ENCODE data around the gene PTCD3.

The PTCD3 gene

GRCh38 chr2:86082756-86083155 is 23.3 kb upstream of the PTCD3 start:
- no peak for DNase-seq (ENCODE audit: low spot score)

GRCh38 chr2:86087936-86088850 is 17.8 kb upstream of the PTCD3 start:
- no peak for DNase-seq (ENCODE audit: low spot score)

GRCh38 chr2:86094229-86094628 is 11.8 kb upstream of the PTCD3 start:
- DNase-seq (ENCODE audit: low spot score): no peak

- DNase-seq (ENCODE audit: low spot score): no peak
Observed at GRCh38 chr2:86097114-86097896, 8.7 kb upstream of the PTCD3 start.

- no peak for DNase-seq (ENCODE audit: low spot score)
Observed at GRCh38 chr2:86097913-86098312, 8.1 kb upstream of the PTCD3 start.

- DNase-seq (ENCODE audit: low spot score): no peak
Observed at GRCh38 chr2:86102157-86102556, 3.9 kb upstream of the PTCD3 start.

- peak; percentile 97 for DNase-seq (ENCODE audit: low spot score)
Observed at GRCh38 chr2:86105252-86105968, 625 bp upstream of the PTCD3 start, which contains the start of gene POLR1A. TSS of gene POLR1A (minus strand) at chr2:86105886. CDS start at chr2:86105776, 110 bp downstream.

GRCh38 chr2:86107031-86107430 is 996 bp downstream of the PTCD3 start:
- no peak for DNase-seq (ENCODE audit: low spot score)

- DNase-seq (ENCODE audit: low spot score): no peak
Observed at GRCh38 chr2:86118130-86118529, 12.1 kb downstream of the PTCD3 start.

GRCh38 chr2:86123328-86123925 is 17.4 kb downstream of the PTCD3 start:
- no peak for DNase-seq (ENCODE audit: low spot score)

GRCh38 chr2:86124683-86125082 is 18.6 kb downstream of the PTCD3 start:
- no peak for DNase-seq (ENCODE audit: low spot score)

GRCh38 chr2:86134709-86135108 is 28.7 kb downstream of the PTCD3 start:
- no peak for DNase-seq (ENCODE audit: low spot score)

GRCh38 chr2:86135653-86136052 is 29.6 kb downstream of the PTCD3 start:
- no peak for DNase-seq (ENCODE audit: low spot score)

- no peak for DNase-seq (ENCODE audit: low spot score)
Observed at GRCh38 chr2:86136141-86136540, 30.1 kb downstream of the PTCD3 start.

- DNase-seq (ENCODE audit: low spot score): no peak
Observed at GRCh38 chr2:86138736-86139625, 32.9 kb downstream of the PTCD3 start.

- no peak for DNase-seq (ENCODE audit: low spot score)
Observed at GRCh38 chr2:86139981-86140380, 33.9 kb downstream of the PTCD3 start.

GRCh38 chr2:86140969-86141392 is 34.9 kb downstream of the PTCD3 start:
- DNase-seq (ENCODE audit: low spot score): no peak

- no peak for DNase-seq (ENCODE audit: low spot score)
Observed at GRCh38 chr2:86142436-86143257, 36.6 kb downstream of the PTCD3 start.

GRCh38 chr2:86143307-86143706 is 37.3 kb downstream of the PTCD3 start:
- DNase-seq (ENCODE audit: low spot score): no peak
